Inflammatory macrophage (primary cell): Measurements from ENCODE around the gene HLCS.

Source experiments
- DNase-seq, 2 donors: peaks; one replicate each; pipeline ENCODE4 v3.0.0-alpha.2; 2020 to 2022

Gene HLCS

GRCh38 chr21:36701756-36702621 is 264.5 kb downstream of the HLCS start:
- DNase-seq, result no peak

DNA sequence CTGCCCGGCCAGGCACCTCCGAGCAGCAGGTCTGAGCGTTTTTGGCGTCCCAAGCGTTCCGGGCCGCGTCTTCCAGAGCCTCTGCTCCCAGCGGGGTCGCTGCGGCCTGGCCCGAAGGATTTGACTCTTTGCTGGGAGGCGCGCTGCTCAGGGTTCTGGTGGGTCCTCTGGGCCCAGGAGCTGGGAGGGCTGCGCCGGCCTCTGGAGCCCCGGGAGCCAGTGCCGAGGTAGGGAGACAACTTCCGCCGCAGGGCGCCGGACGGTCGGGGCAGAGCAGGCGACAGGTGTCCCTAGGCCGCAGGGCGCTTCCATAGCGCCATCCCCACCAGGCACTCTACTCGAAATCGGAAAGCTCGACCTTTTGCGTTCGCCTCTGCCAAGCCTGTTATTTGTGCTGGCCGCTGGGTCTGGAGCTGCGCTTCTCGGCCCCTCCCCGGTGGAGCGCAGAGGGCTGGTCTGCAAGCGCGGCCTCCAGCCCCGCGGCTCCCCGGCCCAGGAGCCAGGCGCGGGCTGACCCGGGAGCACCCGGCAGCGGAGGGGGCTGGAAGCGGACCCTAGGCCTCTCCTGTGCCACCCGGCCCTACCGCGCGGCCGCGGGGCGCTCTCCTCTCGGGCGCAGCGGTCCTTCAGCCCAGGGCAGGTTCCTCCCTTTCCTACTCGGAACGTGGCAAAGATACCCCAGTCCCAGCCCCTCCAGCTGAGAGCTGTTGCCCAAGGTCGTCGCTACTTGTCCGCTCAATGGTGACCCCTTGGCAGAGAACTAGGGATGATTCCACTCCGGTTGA is 265.3 kb downstream of the HLCS start:
- no peak for DNase-seq
